NCI-H1105 (cell line): Measurements from ENCODE around the gene MAST4.

Source experiments
- DNase-seq: peaks from one replicate; lab custom pipeline; 2025; lab: John Stamatoyannopoulos, UW

The MAST4 gene

GRCh38 chr5:66909364-66909763, 313.2 kb downstream of the MAST4 start:
- DNase-seq, result no peak

GRCh38 chr5:66912787-66913186, 316.6 kb downstream of the MAST4 start:
- DNase-seq, result no peak

GRCh38 chr5:66915531-66915930, 319.3 kb downstream of the MAST4 start:
- no peak for DNase-seq

GRCh38 chr5:66922881-66923280, 326.7 kb downstream of the MAST4 start:
- DNase-seq, result no peak

- no peak for DNase-seq
Observed at GRCh38 chr5:66923457-66923856, 327.3 kb downstream of the MAST4 start.

GRCh38 chr5:66923922-66924321, 327.7 kb downstream of the MAST4 start:
- DNase-seq, result no peak

GRCh38 chr5:66927140-66927539, 330.9 kb downstream of the MAST4 start:
- DNase-seq, result no peak

- no peak for DNase-seq
Observed at GRCh38 chr5:66929281-66929680, 333.1 kb downstream of the MAST4 start.

GRCh38 chr5:66929995-66930394, 333.8 kb downstream of the MAST4 start:
- no peak for DNase-seq

GRCh38 chr5:66931651-66932050, 335.5 kb downstream of the MAST4 start:
- no peak for DNase-seq

- no peak for DNase-seq
Observed at GRCh38 chr5:66932457-66932856, 336.3 kb downstream of the MAST4 start.

GRCh38 chr5:66933066-66933465, 336.9 kb downstream of the MAST4 start:
- no peak for DNase-seq

- no peak for DNase-seq
Observed at GRCh38 chr5:66939094-66939493, 342.9 kb downstream of the MAST4 start.

- DNase-seq, result no peak
Observed at GRCh38 chr5:66945389-66946349, 349.5 kb downstream of the MAST4 start.

GRCh38 chr5:66947458-66947857, 351.3 kb downstream of the MAST4 start:
- DNase-seq, result no peak

- no peak for DNase-seq
Observed at GRCh38 chr5:66949066-66949465, 352.9 kb downstream of the MAST4 start.

GRCh38 chr5:66952153-66952552, 356.0 kb downstream of the MAST4 start:
- DNase-seq, result no peak

GRCh38 chr5:66956439-66956838, 360.2 kb downstream of the MAST4 start:
- DNase-seq, result no peak

- DNase-seq, result no peak
Observed at GRCh38 chr5:66958201-66958979, 362.2 kb downstream of the MAST4 start.

- DNase-seq, result no peak
Observed at GRCh38 chr5:66958980-66959641, 362.9 kb downstream of the MAST4 start.

- DNase-seq, result no peak
Observed at GRCh38 chr5:66959653-66960052, 363.5 kb downstream of the MAST4 start.

GRCh38 chr5:66960369-66961137, 364.4 kb downstream of the MAST4 start:
- no peak for DNase-seq
